ENCODE results near the gene TFCP2. TPM values are rescaled to one million over a fixed set of nuclear protein-coding genes. Genes with fewer than 3 reads are reported as not detected.

Gene TFCP2
- total and polyA plus RNA-seq, 2 donors from 2014 or later: 15.2 to 31.2 TPM

GRCh38 chr12:51210690-51211395 lies 37.9 kb upstream of the TFCP2 start:
- Histone ChIP-seq H3K4me3 (ENCODE audit: low read length in 3 of 3) (no peak overlapping the region), H3K9me3 (ENCODE audit: control insufficient read depth in 2 of 3, insufficient read depth in 1 of 3, low read length in 3 of 3) (no peaks in the 10 kb centered on the region), H3K36me3 (ENCODE audit: control insufficient read depth in 2 of 3, insufficient read depth in 3 of 3, low read length in 3 of 3) (no peaks in the 10 kb centered on the region), H3K27me3 (ENCODE audit: control insufficient read depth, insufficient read depth, low read length) (no peaks in the 10 kb centered on the region), H3K27ac (ENCODE audit: low read depth in 2 of 2, low read length in 2 of 2) (no peak overlapping the region), H3K4me1 (ENCODE audit: control insufficient read depth in 2 of 3, insufficient read depth in 2 of 3, low read depth in 1 of 3, low read length in 3 of 3) (no peaks in the 10 kb centered on the region), H3K9ac (ENCODE audit: low read length in 3 of 3) (no peak overlapping the region)
- no peak for TF ChIP-seq CTCF (IDR thresholded peaks at IDR 0.05; ENCODE audit: borderline replicate concordance, extremely low read depth, insufficient read depth)
- FAIRE-seq: no peak
- DNase-seq: peak in 1 of 5 donors; percentile 12
- intact Hi-C loops (cut with DNase I): no loop called here

GRCh38 chr12:51209259-51209658 lies 36.3 kb upstream of the TFCP2 start:
- Histone ChIP-seq H3K27ac (ENCODE audit: low read depth in 2 of 2, low read length in 2 of 2) (no peak overlapping the region), H3K4me1 (ENCODE audit: control insufficient read depth in 2 of 3, insufficient read depth in 2 of 3, low read depth in 1 of 3, low read length in 3 of 3) (no peaks in the 10 kb centered on the region), H3K4me3 (ENCODE audit: low read length in 3 of 3) (no peak overlapping the region), H3K9ac (ENCODE audit: low read length in 3 of 3) (no peak overlapping the region), H3K27me3 (ENCODE audit: control insufficient read depth, insufficient read depth, low read length) (no peaks in the 10 kb centered on the region), H3K9me3 (ENCODE audit: control insufficient read depth in 2 of 3, insufficient read depth in 1 of 3, low read length in 3 of 3) (no peaks in the 10 kb centered on the region), H3K36me3 (ENCODE audit: control insufficient read depth in 2 of 3, insufficient read depth in 3 of 3, low read length in 3 of 3) (no peaks in the 10 kb centered on the region)
- intact Hi-C loops (cut with DNase I): no loop called here
- FAIRE-seq: no peak
- TF ChIP-seq CTCF (IDR thresholded peaks at IDR 0.05; ENCODE audit: borderline replicate concordance, extremely low read depth, insufficient read depth): no peak
- DNase-seq: peak in 1 of 5 donors; percentile 21

GRCh38 chr12:51208016-51208660 lies 35.2 kb upstream of the TFCP2 start:
- Histone ChIP-seq H3K27ac (ENCODE audit: low read depth in 2 of 2, low read length in 2 of 2) (no peak overlapping the region), H3K9ac (ENCODE audit: low read length in 3 of 3) (no peak overlapping the region), H3K4me3 (ENCODE audit: low read length in 3 of 3) (no peak overlapping the region), H3K9me3 (ENCODE audit: control insufficient read depth in 2 of 3, insufficient read depth in 1 of 3, low read length in 3 of 3) (no peaks in the 10 kb centered on the region), H3K27me3 (ENCODE audit: control insufficient read depth, insufficient read depth, low read length) (no peaks in the 10 kb centered on the region), H3K4me1 (ENCODE audit: control insufficient read depth in 2 of 3, insufficient read depth in 2 of 3, low read depth in 1 of 3, low read length in 3 of 3) (no peaks in the 10 kb centered on the region), H3K36me3 (ENCODE audit: control insufficient read depth in 2 of 3, insufficient read depth in 3 of 3, low read length in 3 of 3) (no peaks in the 10 kb centered on the region)
- FAIRE-seq (no peak), DNase-seq (peak in 1 of 5 donors; percentile 11)
- intact Hi-C loops (cut with DNase I): no loop called here
- TF ChIP-seq CTCF (IDR thresholded peaks at IDR 0.05; ENCODE audit: borderline replicate concordance, extremely low read depth, insufficient read depth): no peak
